Ectodermal cell (in vitro differentiated cells): ENCODE data around the gene VTI1A.
A peak's percentile ranks its signal among the peaks of the same experiment; 100 is the strongest.

Experiments used
- H3K27ac ChIP-seq: 2 replicates; pipeline ENCODE4 v1.7.0; 2013; ENCODE audit warnings: mild to moderate bottlenecking, low read depth, low read length; ENCODE audit not compliant: insufficient read depth, poor library complexity, severe bottlenecking
- H3K27me3 ChIP-seq: 2 replicates; pipeline ENCODE4 v1.7.0; 2013; ENCODE audit warnings: mild to moderate bottlenecking, low read length; ENCODE audit not compliant: insufficient read depth, control insufficient read depth, poor library complexity, severe bottlenecking
- H3K36me3 ChIP-seq: one replicate; pipeline ENCODE4 v1.7.0; 2013; ENCODE audit warnings: low read length; ENCODE audit not compliant: control insufficient read depth, insufficient read depth
- H3K4me1 ChIP-seq: one replicate; pipeline ENCODE4 v1.7.0; 2013; ENCODE audit warnings: low read length; ENCODE audit not compliant: control insufficient read depth, insufficient read depth
- H3K4me3 ChIP-seq: 2 replicates; pipeline ENCODE4 v1.7.0; 2013; ENCODE audit warnings: low read depth, low read length, control low read depth; ENCODE audit not compliant: insufficient read depth
- H3K9me3 ChIP-seq: 2 replicates; pipeline ENCODE4 v1.7.0; 2013; ENCODE audit warnings: mild to moderate bottlenecking, low read length, moderate library complexity; ENCODE audit not compliant: control insufficient read depth
- WGBS, 2 experiments: methylation state at CpG; one replicate each; pipeline ENCODE4 v1.1.7; 2013; ENCODE audit warnings: missing lambda C conversion rate in 2 of 2; 5-methylcytosine and 5-hydroxymethylcytosine counted together

VTI1A gene

GRCh38 chr10:112424651-112425050, 22.4 kb upstream of the VTI1A start:
- Histone ChIP-seq H3K27me3 (no peaks in the 10 kb centered on the region), H3K36me3 (no peaks in the 10 kb centered on the region), H3K27ac (no peak overlapping the region), H3K4me3 (no peak overlapping the region), H3K9me3 (no peaks in the 10 kb centered on the region), H3K4me1 (no peaks in the 10 kb centered on the region)
- 71 to 100% methylated on average over 1 to 2 of the region's 2 CpGs for WGBS, 2 experiments

GRCh38 chr10:112426111-112426510, 20.9 kb upstream of the VTI1A start:
- H3K9me3 ChIP-seq, result no peaks in the 10 kb centered on the region
- no peaks in the 10 kb centered on the region for H3K4me1 ChIP-seq
- H3K36me3 ChIP-seq, result peaks cover 6% of the 10 kb centered on the region
- H3K27me3 ChIP-seq, result no peaks in the 10 kb centered on the region
- 75 to 94% methylated on average over 1 to 2 of the region's 2 CpGs for WGBS, 2 experiments
- H3K4me3 ChIP-seq, result no peak overlapping the region
- H3K27ac ChIP-seq, result no peak overlapping the region

- Histone ChIP-seq H3K36me3 (peaks cover 18% of the 10 kb centered on the region), H3K27ac (no peak overlapping the region)
These were observed 17.9 kb upstream of the VTI1A start for GRCh38 chr10:112429147-112429546.

GRCh38 chr10:112429654-112430230, 17.3 kb upstream of the VTI1A start:
- Histone ChIP-seq H3K4me3 (no peak overlapping the region), H3K27ac (no peak overlapping the region), H3K36me3 (peaks cover 18% of the 10 kb centered on the region), H3K4me1 (no peaks in the 10 kb centered on the region), H3K9me3 (no peaks in the 10 kb centered on the region), H3K27me3 (no peaks in the 10 kb centered on the region)
- 97% methylated on average over 14 to 15 of the region's 15 CpGs for WGBS, 2 experiments

More at GRCh38 chr10:112429147-112429546, 17.9 kb upstream of the VTI1A start:
- H3K27me3 ChIP-seq, result no peaks in the 10 kb centered on the region
- H3K4me1 ChIP-seq, result no peaks in the 10 kb centered on the region
- no peak overlapping the region for H3K4me3 ChIP-seq
- 86 to 87% methylated on average over 3 of the region's 3 CpGs for WGBS, 2 experiments
- no peaks in the 10 kb centered on the region for H3K9me3 ChIP-seq

- Histone ChIP-seq H3K4me3 (no peak overlapping the region), H3K27ac (no peak overlapping the region), H3K4me1 (no peaks in the 10 kb centered on the region), H3K27me3 (no peaks in the 10 kb centered on the region), H3K9me3 (no peaks in the 10 kb centered on the region), H3K36me3 (peaks cover 24% of the 10 kb centered on the region)
- WGBS, 2 experiments, result 95 to 100% methylated on average over 2 of the region's 2 CpGs
These were observed 13.9 kb upstream of the VTI1A start for GRCh38 chr10:112433136-112433535.

- Histone ChIP-seq H3K27me3 (no peaks in the 10 kb centered on the region), H3K27ac (no peak overlapping the region), H3K36me3 (peaks cover 24% of the 10 kb centered on the region), H3K4me3 (no peak overlapping the region), H3K9me3 (no peaks in the 10 kb centered on the region), H3K4me1 (no peaks in the 10 kb centered on the region)
- 100% methylated on average over 1 to 2 of the region's 2 CpGs for WGBS, 2 experiments
These were observed 11.9 kb upstream of the VTI1A start for GRCh38 chr10:112434988-112435619.

- no peaks in the 10 kb centered on the region for H3K4me1 ChIP-seq
- no peak overlapping the region for H3K4me3 ChIP-seq
- 87 to 99% methylated on average over 4 of the region's 4 CpGs for WGBS, 2 experiments
- peaks cover 18% of the 10 kb centered on the region for H3K36me3 ChIP-seq
- no peaks in the 10 kb centered on the region for H3K27me3 ChIP-seq
- no peaks in the 10 kb centered on the region for H3K9me3 ChIP-seq
- no peak overlapping the region for H3K27ac ChIP-seq
These were observed 8.7 kb upstream of the VTI1A start for GRCh38 chr10:112438356-112438755.

- WGBS, 2 experiments, result 86 to 100% methylated on average over 1 of the region's 1 CpG
- H3K4me1 ChIP-seq, result peaks cover 8% of the 10 kb centered on the region
- H3K9me3 ChIP-seq, result no peaks in the 10 kb centered on the region
- H3K27ac ChIP-seq, result no peak overlapping the region
- H3K27me3 ChIP-seq, result no peaks in the 10 kb centered on the region
- H3K4me3 ChIP-seq, result no peak overlapping the region
- peaks cover 16% of the 10 kb centered on the region for H3K36me3 ChIP-seq
These were observed 5.5 kb upstream of the VTI1A start for GRCh38 chr10:112441520-112441919.

- no peaks in the 10 kb centered on the region for H3K9me3 ChIP-seq
- WGBS, 2 experiments, result 81 to 85% methylated on average over 3 of the region's 3 CpGs
- H3K4me1 ChIP-seq, result peaks cover 8% of the 10 kb centered on the region
- no peak overlapping the region for H3K27ac ChIP-seq
- H3K27me3 ChIP-seq, result no peaks in the 10 kb centered on the region
- H3K4me3 ChIP-seq, result no peak overlapping the region
- H3K36me3 ChIP-seq, result peaks cover 16% of the 10 kb centered on the region
These were observed 5.0 kb upstream of the VTI1A start for GRCh38 chr10:112442063-112442462.

GRCh38 chr10:112446055-112446854, 760 bp upstream of the VTI1A start:
- H3K9me3 ChIP-seq, result no peaks in the 10 kb centered on the region
- H3K4me1 ChIP-seq, result peaks cover 8% of the 10 kb centered on the region
- no peak overlapping the region for H3K27ac ChIP-seq
- H3K4me3 ChIP-seq, result peak overlapping the region; percentile 96
- 8 to 9% methylated on average over 20 of the region's 20 CpGs for WGBS, 2 experiments
- peaks cover 6% of the 10 kb centered on the region for H3K36me3 ChIP-seq
- H3K27me3 ChIP-seq, result no peaks in the 10 kb centered on the region
